DMS153 treated with DMSO at 0.1 percent for 48 hours (cell line): ENCODE measurements around the gene GRK3.
"Not testable (repeated sequence)": the region's sequence is repeated elsewhere in the genome, so short reads cannot be mapped to it uniquely, and the experiment has no call there.

Experiments
- DNase-seq: peaks from one replicate; lab custom pipeline; 2025; ENCODE audit not compliant: unreplicated experiment; lab: John Stamatoyannopoulos, UW

Gene GRK3

DNA sequence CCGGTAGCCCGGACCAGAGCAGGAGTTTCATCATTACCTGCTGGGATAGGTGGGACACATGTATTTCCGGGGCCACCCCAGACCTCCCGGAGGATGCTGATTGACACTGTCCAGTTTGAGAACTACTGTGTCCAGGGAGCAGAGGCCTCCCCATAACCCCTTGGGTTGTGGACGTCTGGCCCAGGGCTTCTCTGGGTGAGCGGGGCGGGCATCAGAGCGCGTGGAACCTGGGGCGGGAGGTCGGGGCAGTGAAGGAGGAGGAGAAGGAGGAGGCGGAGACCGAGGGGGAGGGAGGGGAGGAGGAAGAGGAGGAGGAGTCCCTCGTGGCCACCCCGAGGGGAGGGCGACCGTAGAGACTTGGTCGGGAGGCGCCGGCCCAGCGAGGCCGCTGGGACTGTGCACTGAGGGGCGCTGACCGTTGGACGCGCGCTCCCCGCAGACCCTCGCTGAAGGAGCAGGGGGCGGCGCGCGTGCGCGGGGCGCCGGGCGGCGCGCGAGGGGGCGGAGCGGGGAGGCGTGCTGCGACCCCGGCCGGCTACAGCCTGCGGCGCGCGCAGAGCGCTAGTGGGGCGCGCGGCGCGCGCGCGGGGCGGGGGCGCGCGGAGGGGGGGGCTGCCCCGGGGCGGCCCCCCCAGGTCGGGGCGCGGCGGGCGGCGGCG, at the start of gene GRK3:
Gene GRK3 (plus strand): TSS at position 356 of the 659 bp plus-strand sequence. CDS start 366 bp downstream, outside the sequence.
- DNase-seq = no peak

DNA sequence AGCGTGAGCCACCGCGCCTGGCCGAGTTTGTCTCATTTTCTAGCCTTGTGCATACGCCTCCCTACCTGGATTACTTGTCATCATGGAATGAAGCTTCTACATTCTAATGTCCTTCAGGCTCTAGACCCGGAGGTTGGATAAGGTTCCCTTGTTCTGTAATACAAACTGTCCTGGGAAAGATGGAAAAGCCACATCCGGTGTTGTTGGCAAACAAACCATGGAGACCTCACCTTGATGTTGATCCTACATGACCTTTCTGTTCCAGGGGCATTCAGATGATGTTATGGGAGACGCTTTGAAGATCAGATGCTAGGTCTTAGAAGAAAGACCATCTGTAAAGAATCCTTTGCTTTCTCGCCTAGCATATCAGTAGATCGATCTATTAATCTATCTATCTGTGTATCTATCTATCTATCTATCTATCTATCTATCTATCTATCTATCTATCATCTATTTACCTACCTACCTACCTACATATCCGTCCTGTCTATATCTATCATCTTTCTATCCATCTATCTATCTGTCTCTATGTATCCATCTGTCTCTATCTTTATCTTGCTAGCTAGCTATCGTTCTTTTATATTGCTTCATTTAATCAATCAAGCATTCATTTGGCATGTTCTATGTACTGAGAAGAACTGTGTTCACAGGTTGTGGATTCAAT, 46.3 kb upstream of the GRK3 start:
- no peak for DNase-seq

GRCh38 chr22:25525376-25525775, 39.1 kb upstream of the GRK3 start:
- DNase-seq = no peak

- not testable (repeated sequence) for DNase-seq
These were observed 38.5 kb upstream of the GRK3 start for GRCh38 chr22:25525804-25526584.

GRCh38 chr22:25527016-25527415, 37.5 kb upstream of the GRK3 start:
- not testable (repeated sequence) for DNase-seq

GRCh38 chr22:25528068-25528467, 36.4 kb upstream of the GRK3 start:
- DNase-seq = not testable (repeated sequence)

DNA sequence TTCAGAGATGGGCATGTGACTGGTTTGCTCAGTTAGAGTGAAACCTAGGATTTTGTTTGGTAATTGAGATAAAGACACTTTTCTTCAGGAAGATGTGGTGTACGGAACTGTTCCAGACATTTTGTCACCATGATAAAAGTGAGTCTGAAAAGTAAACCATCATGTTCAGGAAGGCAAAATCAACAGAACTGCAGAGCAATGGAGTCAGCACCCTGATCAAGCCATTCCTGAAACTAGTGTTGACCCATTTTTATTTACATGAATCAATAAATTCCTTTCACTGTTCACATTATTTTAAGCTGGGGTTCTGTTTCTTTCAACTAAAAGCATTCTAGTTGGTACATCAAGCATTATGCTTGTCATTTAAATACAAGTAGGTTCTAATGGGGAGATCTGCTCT, 35.4 kb upstream of the GRK3 start:
- not testable (repeated sequence) for DNase-seq

- not testable (repeated sequence) for DNase-seq
These were observed 34.8 kb upstream of the GRK3 start for GRCh38 chr22:25529541-25530137.

DNA sequence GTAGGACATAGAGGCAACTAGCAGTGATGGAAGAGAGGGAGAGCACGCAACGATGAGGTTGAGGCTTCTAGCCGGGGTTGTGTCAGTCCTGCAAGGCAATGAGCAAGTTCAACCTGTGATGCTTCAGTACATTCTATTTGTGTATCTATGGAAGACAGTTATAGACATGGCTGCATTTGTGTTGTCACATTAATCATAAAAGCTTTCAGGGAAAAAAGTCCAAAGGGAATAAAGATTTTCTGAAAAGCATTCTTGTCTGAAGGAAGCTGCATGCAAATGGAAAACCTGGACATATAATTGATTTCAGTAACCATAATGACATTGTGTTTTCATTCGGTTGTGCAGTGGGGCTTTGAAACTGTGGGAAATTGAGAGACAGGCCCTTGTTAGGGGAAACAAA, 32.8 kb upstream of the GRK3 start:
- DNase-seq = not testable (repeated sequence)

- no peak for DNase-seq
These were observed 29.8 kb upstream of the GRK3 start for GRCh38 chr22:25534724-25535123.

DNA sequence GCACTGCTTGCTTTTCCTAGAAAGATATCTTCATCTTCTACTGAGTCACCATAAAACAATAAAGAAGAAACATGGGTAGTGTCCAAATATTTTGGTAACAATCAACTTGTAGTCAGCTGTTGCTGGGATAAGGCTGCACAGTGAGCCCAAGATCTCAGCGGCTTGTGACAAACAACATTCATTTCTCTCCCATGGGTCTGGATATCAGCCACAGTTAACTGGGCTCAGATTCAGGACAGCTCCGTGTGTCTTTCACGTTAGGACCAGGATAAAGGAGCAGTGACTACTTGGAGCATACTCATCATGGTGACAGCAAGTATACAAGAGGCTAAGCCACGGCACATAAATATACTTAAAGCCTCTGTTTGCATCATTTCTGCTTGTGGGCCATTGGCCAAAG, 27.9 kb upstream of the GRK3 start:
- no peak for DNase-seq

- DNase-seq = no peak
These were observed 24.1 kb upstream of the GRK3 start for GRCh38 chr22:25540166-25540907.

GRCh38 chr22:25540908-25541660, 23.4 kb upstream of the GRK3 start:
- DNase-seq = no peak

DNA sequence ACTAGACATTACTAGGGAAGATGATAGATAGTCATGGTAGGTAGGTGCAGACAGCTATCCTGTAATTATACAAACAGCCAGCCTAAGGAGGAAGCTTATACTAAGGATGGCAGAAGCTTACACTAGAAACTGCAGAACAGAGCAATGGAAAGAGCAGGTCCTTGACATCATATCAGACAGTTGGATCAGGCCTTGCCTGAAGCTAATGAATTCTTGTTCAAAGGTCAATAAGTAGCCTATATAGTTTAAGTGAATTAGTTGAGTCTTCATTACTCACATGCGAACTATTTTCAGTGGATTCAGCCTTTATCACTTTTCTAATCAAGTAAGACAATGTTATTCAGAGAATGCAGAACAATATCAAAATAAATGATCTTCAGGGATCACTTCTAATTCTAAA, 22.3 kb upstream of the GRK3 start:
- DNase-seq = no peak

DNA sequence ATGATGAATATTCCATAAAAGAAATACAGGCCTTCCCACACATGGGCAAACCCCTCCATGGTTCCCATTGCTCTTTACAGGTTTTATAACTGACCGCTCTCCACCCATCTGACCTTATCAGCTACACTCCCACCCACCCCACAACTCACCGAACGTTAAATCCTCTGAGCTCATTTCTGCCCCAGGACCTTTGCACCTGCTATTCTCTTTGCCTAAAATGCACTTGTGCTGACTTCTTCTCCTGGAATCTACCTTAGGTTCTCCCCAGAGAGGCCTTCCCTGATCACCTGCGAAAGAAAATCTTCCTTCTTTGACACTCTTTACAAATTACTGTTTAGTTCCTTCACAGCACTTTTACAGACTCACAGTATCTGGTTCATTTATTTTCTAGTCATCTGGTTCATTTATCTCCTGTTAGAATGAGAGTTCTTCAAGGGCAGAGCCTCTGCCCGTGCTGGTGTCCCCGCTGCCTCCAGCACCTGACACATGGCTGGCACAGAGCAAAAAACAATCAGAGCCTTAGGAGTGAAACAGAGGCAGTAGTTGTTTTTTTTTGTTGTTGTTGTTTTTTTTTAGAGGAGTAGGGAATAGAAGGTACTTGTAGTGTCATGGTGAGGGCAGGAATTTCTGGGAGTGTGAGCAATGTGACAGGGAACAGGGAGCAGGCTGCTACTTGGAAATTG, 21.6 kb upstream of the GRK3 start:
- no peak for DNase-seq

- no peak for DNase-seq
These were observed 19.3 kb upstream of the GRK3 start for GRCh38 chr22:25545146-25545545.

DNA sequence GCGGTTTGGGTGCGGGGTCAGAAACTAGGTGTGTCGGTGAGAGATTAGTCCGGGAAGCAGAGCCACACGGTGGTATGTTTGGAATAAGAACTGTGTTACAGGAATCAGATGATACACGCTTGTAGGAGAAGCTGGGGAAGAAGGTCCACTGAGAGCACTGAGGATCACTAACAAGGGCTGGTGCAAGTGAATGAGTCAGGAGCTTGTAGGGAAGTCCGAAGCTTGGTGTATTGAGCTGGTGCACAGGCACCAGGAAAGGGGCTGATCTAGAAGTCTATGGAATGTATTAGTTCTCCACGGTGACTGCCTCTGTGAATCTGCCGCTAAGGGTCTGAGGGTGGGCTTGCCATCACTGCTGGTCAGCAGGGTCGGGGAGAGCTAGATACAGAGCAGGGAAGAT, 18.8 kb upstream of the GRK3 start:
- DNase-seq = no peak

DNA sequence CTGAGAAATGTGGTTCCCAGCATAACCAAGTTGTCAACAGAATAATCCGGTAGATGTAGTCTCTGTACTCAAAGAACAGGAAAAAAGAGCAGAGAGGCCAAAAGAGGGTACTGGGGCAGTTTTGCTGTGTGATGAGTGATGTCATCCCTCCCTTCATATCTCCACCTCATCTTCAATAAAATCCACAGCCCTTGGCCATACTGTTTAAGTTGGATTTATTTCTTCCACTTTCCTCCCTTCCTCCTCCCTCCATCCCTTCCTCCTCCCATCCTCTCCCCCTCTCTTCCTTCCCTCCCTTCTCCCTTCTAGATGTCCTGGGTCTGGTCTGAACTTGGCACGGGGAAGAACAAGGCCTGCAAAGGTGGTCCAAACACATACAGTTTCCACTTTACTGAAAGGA, 18.2 kb upstream of the GRK3 start:
- no peak for DNase-seq

DNA sequence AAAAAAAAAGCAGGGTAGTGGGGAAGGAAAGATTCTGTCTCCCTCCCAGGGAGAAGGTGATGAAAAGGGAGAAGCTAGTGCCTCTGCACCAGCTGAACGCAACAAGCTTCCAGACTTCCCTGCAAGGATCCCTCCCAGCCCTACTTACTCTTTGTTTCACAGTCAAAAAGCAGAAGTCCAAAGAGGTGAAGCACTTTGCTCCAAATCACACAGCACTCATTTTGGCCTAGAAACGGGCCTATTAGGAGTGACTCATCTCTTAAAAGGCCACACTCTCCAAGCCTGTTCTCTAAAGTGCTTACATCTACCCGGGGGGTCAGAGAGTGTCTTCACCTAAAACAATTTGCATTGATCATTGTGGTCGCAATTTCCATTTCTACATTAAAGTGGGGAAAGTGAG, 17.7 kb upstream of the GRK3 start:
- DNase-seq = no peak
